GM12872 (cell line): ENCODE data around the gene KCNMA1.

Experiments used
- TF ChIP-seq, protein P1 (sequence below): IDR thresholded peaks from 3 replicates; pipeline ENCODE4 v1.5.1; 2011; ENCODE audit warnings: low read depth, mild to moderate bottlenecking, low read length, moderate library complexity; ENCODE audit not compliant: insufficient read depth

Gene KCNMA1

DNA sequence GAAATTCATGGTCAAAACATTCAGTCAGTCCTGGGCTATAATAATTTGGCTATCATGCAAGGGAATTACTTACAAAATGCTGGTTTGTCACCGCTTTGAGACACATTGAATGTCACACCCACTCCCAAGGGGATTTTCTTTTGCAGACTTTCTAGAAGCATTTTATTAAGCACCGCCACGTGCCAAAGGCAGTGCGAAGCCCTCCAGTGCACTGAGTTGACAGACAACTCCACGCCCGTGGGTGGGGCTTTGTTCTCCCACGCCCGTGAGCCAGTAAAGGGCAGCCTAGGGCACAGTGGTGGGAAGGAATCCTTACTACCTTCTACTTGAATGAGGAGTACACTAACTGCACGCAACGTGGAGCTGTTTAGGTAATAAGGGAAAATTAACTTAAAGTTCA is 515.8 kb downstream of the KCNMA1 start:
- TF ChIP-seq, protein P1, sequence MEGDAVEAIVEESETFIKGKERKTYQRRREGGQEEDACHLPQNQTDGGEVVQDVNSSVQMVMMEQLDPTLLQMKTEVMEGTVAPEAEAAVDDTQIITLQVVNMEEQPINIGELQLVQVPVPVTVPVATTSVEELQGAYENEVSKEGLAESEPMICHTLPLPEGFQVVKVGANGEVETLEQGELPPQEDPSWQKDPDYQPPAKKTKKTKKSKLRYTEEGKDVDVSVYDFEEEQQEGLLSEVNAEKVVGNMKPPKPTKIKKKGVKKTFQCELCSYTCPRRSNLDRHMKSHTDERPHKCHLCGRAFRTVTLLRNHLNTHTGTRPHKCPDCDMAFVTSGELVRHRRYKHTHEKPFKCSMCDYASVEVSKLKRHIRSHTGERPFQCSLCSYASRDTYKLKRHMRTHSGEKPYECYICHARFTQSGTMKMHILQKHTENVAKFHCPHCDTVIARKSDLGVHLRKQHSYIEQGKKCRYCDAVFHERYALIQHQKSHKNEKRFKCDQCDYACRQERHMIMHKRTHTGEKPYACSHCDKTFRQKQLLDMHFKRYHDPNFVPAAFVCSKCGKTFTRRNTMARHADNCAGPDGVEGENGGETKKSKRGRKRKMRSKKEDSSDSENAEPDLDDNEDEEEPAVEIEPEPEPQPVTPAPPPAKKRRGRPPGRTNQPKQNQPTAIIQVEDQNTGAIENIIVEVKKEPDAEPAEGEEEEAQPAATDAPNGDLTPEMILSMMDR = no peak

DNA sequence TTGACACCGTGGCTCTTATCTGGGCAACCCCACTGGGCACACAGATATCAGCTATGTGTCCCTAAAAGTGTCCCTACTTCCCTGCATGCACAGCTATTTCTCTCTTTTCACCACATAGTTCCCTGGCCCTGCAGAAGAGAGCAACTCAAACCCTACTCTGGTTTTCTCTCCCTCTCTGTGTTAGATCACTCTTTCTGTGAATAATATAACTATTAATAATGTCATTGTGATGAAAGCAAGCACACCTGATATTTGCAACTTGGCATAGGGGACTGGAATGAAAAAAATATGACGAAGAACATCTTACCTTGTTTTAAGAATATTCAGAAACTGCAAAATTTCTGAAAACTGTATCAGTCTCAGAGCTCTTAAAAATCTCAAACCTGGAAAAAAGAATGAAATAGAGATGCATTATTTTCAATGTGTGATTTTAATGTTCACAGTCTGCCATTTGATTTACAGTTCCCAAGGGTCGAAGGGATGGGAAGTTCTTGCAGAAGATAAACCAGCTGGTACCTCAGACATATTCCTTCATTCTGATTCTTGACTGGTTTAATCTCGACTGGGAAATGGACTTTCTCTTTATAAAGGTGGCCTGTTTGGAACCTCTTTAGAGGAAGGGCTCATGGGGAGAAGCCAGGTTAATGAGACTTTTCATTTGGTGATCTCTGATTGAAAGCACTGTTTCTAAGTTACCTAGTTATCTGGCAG is 516.8 kb downstream of the KCNMA1 start:
- TF ChIP-seq, protein P1 = no peak

DNA sequence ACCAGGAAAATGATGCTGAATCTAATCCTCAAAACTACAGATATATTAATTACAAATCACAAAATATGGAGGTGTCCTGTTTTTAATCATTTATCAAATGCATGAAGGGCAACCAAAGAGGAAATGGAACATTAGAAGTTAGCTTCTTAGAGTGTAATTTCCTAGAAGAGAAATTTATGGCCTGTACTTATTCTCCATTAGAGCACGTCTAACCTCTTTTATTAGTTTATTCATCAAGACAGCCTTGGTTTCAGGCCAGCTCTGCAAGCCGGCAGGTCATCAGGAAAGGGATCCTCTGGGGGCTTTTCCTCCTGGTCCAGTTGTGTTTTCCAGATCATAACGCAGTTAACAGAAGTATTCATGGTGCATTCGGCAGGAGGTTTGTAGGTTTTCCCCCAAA is 517.6 kb downstream of the KCNMA1 start:
- TF ChIP-seq, protein P1 = no peak

DNA sequence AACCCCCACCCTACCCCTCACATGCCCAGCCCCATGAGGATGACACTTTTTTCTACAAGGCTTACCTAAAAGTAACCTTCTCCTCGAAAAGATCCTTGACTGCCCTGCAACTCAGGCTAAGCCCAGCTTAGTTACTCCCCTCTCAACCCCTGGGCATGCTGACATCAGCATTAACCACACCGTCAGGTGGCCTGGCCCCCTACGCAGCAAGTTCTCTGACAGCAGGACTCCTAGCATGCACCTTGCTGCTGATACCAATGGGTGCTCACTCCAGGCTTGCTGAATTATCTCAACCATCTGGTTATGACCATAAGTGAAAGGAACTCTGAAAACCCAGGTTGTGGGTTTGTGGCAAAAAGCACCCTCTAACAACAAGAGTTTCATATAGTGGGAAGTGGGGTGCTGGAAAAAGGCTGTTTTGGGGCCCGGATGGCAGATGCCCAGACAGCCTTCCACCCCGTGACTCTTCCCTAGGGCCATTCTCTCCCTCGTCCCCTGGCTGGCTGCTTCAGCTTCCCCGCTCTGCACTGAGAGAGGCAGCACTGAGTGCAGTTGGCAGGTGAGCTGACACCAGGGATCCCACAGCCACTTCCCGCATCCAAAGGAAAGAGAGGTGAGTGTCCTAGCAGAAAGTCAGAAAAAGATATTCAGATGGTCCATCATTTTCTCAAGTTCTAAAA is 518.9 kb downstream of the KCNMA1 start:
- TF ChIP-seq, protein P1 = no peak

DNA sequence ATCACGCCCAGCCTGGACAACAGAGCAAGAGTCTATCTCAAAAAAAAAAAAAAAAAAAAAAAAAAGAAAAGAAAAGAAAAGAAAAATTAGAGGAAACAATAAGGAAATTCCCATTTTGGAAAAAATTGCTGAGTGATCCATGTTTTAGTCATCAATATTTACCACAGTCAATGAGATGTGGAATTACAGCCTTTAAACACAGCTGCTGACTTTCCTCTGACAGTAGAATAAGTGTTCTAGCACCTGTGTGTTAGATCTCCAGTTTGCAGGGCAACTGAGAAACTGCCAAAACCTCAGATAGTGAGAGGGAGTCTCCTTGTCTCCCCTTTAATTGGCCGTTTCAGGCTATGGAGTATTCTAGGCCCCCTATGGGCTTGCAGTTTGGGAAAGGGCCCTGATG is 520.1 kb downstream of the KCNMA1 start:
- TF ChIP-seq, protein P1 = no peak

DNA sequence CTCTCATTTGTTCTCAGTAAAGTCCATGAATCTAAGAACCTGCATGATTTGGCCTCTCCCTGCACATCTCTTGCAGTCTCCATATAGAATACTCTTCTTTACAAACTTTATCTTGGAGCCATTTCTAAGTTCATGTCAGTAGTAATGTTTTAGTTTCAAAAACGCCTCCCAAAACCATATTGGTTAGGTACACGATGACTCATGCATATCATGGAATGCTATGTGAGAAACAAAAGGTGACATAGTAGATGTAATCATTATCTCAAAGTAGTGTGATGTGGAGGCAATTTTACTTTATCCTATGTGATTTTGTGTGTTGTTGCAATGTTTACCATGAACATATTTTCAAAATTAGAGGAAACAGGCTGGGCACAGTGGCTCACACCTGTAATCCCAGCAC is 520.7 kb downstream of the KCNMA1 start:
- TF ChIP-seq, protein P1 = no peak

DNA sequence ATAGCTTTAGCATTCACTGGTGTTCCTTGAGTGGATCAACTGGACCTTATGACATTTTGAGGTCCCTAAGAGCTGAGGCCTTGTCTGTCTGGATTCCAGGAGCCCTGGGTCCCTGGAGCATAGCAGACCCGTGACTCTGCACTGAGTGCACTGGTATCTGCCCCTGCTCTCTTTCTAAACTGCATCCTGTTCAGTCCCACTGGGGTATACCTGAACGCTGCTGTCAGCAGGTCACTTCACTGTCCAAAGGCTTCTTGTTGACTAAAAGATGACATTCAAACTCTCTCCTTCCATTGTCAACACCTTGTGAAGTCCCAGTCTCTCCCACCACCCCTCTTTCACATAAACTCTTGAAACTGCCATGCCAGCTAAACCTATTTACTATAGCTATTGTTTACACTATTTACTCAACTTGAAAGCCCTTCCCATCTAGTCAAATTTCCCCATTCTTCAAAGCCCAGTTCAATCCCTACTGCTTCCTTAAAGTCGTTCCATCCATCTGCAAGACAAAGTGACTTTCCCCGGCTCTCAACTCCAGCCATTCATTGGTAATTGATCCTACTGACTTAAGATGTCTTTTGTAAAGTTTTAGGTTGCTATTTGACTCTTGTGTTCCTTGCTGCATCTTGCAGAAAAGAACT is 523.3 kb downstream of the KCNMA1 start:
- TF ChIP-seq, protein P1 = no peak
